ENCODE measurements around the gene PRICKLE2. TPM values are rescaled to one million over a fixed set of nuclear protein-coding genes. Genes with fewer than 3 reads are reported as not detected.
A peak's percentile ranks its signal among the peaks of the same experiment; 100 is the strongest.

The PRICKLE2 gene
- total and polyA plus RNA-seq, 10 of the 15 experiments (the other 5 are each of a cell fraction or from before 2014, with no cell fraction given): 0.11 to 2.6 (median 0.69) TPM

GRCh38 chr3:64247991-64248646, 22.9 kb upstream of the PRICKLE2 start (continued):
- TF ChIP-seq RELB (IDR thresholded peaks at IDR 0.05; ENCODE audit: low read depth): 0 out of 2 replicates have a peak, but pooled peaks have one; percentile 31

- ChIA-PET SMC1A (ENCODE audit: uncharacterized antibody, unreplicated experiment) (interaction anchor here (0.6 to 4.6 kb wide), 18 partner anchors 9 to 240 kb away, joined by 3 to 27 read pairs (median 4); partner anchors contain the start of gene PRICKLE2), POLR2A (interaction anchor here (1.1 to 1.3 kb wide), 2 partner anchors 20 to 107 kb away, joined by 3 to 4 read pairs; no protein-coding TSS in a partner anchor), CTCF (interaction anchor here (0.7 to 6.3 kb wide), 21 partner anchors 9 to 777 kb away, joined by 3 to 44 read pairs (median 3); partner anchors contain the start of gene PRICKLE2), RAD21 (ENCODE audit: unreplicated experiment) (interaction anchor here (0.6 to 1.3 kb wide), 7 partner anchors 9 to 239 kb away, joined by 3 read pairs; no protein-coding TSS in a partner anchor)
- ATAC-seq: peak; percentile 77
- no peak for FAIRE-seq
- Histone ChIP-seq H3K27me3 (replicated peaks in 1 of 2; ENCODE audit: control insufficient read depth in 2 of 2, insufficient read depth in 2 of 2, low read length in 1 of 2) (no peaks in the 10 kb centered on the region), H3K9me3 (replicated peaks; ENCODE audit: control insufficient read depth, insufficient read depth, low read length) (no peaks in the 10 kb centered on the region), H3K4me1 (ENCODE audit: control insufficient read depth, insufficient read depth, low read length) (no peaks in the 10 kb centered on the region), H3K9ac (ENCODE audit: control insufficient read depth, insufficient read depth, low read length) (no peak overlapping the region), H3K36me3 (ENCODE audit: control insufficient read depth in 2 of 2, insufficient read depth in 2 of 2, low read length in 1 of 2) (no peaks in the 10 kb centered on the region), H3K4me3 (no peak overlapping the region), H3K79me2 (ENCODE audit: control insufficient read depth, insufficient read depth, low read length) (no peaks in the 10 kb centered on the region), H4K20me1 (ENCODE audit: control insufficient read depth, insufficient read depth) (no peaks in the 10 kb centered on the region), H3K4me2 (ENCODE audit: control insufficient read depth, insufficient read depth) (no peak overlapping the region), H2AFZ (ENCODE audit: control insufficient read depth, low read depth, low read length) (no peak overlapping the region), H3K27ac (ENCODE audit: control insufficient read depth, insufficient read depth) (no peak overlapping the region)
- DNase-seq (ENCODE audit: low read depth, low spot score): no peak
- BruUV-seq (replicated peaks): no TSS peak
- TF ChIP-seq CTCF (IDR thresholded peaks at IDR 0.05 in 2 of 3, conservative IDR thresholded peaks at IDR 0.05 in 1 of 3; ENCODE audit: control insufficient read depth in 2 of 3, extremely low read depth in 1 of 3, insufficient read depth in 1 of 3, low read depth in 3 of 3, low read length in 3 of 3) (peak; percentile 24 to 51 (median 35); a peak in 3 of 6 replicates), RAD21 (IDR thresholded peaks at IDR 0.05; ENCODE audit: insufficient read depth, low read depth, low read length) (peak; percentile 44; the same call in 1 of the 2 replicates), ETV6 (conservative IDR thresholded peaks at IDR 0.05 in 1 of 2, IDR thresholded peaks at IDR 0.05 in 1 of 2; ENCODE audit: borderline replicate concordance in 1 of 2, low read depth in 1 of 2) (peak in 1 of 2 experiments; percentile 89; a peak in 1 of 4 replicates), IKZF2 (IDR thresholded peaks at IDR 0.05) (peak in 1 of 2 experiments; percentile 7; a peak in 1 of 4 replicates), CHD4 (IDR thresholded peaks at IDR 0.05) (no peak)
- in situ Hi-C loops (cut with MboI): no loop called here
- intact Hi-C loops (cut with micrococcal nuclease; ENCODE audit: unreplicated experiment): loop anchor here (5.0 kb wide), 1 partner anchor 238 kb away; no protein-coding TSS in a partner anchor
- 32% methylated on average over 9 of the region's 9 CpGs for WGBS (ENCODE audit: insufficient coverage, insufficient replicate concordance, low lambda C conversion rate, missing lambda C conversion rate)
These were observed 19.0 kb upstream of the PRICKLE2 start for GRCh38 chr3:64244011-64244942.

Data from GM12878 (cell line).